NCI-H69 (cell line): ENCODE data around the gene D2HGDH.
"Not testable (repeated sequence)": the region's sequence is repeated elsewhere in the genome, so short reads cannot be mapped to it uniquely, and the experiment has no call there.

Experiments
- DNase-seq: peaks from one replicate; lab custom pipeline; 2025; lab: John Stamatoyannopoulos, UW

Gene D2HGDH

GRCh38 chr2:241748468-241749256 lies 14.2 kb downstream of the D2HGDH start:
- DNase-seq: no peak

- no peak for DNase-seq
These were observed 15.8 kb downstream of the D2HGDH start for GRCh38 chr2:241750076-241750840.

GRCh38 chr2:241751152-241751551 lies 16.7 kb downstream of the D2HGDH start:
- no peak for DNase-seq

- no peak for DNase-seq
These were observed 17.3 kb downstream of the D2HGDH start for GRCh38 chr2:241751776-241752175.

- no peak for DNase-seq
These were observed 17.8 kb downstream of the D2HGDH start for GRCh38 chr2:241752253-241752652.

- no peak for DNase-seq
These were observed 18.4 kb downstream of the D2HGDH start for GRCh38 chr2:241752689-241753276.

GRCh38 chr2:241753493-241753892 lies 19.1 kb downstream of the D2HGDH start:
- DNase-seq: no peak

- no peak for DNase-seq
These were observed 19.6 kb downstream of the D2HGDH start for GRCh38 chr2:241754042-241754441.

- DNase-seq: no peak
These were observed 20.7 kb downstream of the D2HGDH start for GRCh38 chr2:241755166-241755565.

GRCh38 chr2:241755777-241756176 lies 21.3 kb downstream of the D2HGDH start:
- no peak for DNase-seq

GRCh38 chr2:241759067-241759807 lies 24.8 kb downstream of the D2HGDH start:
- no peak for DNase-seq

GRCh38 chr2:241759893-241760292 lies 25.5 kb downstream of the D2HGDH start:
- DNase-seq: not testable (repeated sequence)

GRCh38 chr2:241760301-241760771 lies 25.9 kb downstream of the D2HGDH start:
- no peak for DNase-seq

GRCh38 chr2:241762321-241762932 lies 28.0 kb downstream of the D2HGDH start:
- DNase-seq: no peak

- no peak for DNase-seq
These were observed 28.5 kb downstream of the D2HGDH start for GRCh38 chr2:241762933-241763369.

- no peak for DNase-seq
These were observed 29.3 kb downstream of the D2HGDH start for GRCh38 chr2:241763551-241764274.

- no peak for DNase-seq
These were observed 30.1 kb downstream of the D2HGDH start for GRCh38 chr2:241764275-241765241.

- DNase-seq: no peak
These were observed 33.2 kb downstream of the D2HGDH start for GRCh38 chr2:241767464-241768250.

GRCh38 chr2:241768251-241768711 lies 33.9 kb downstream of the D2HGDH start:
- DNase-seq: no peak
